ENCODE results near the gene PYGM.
A peak's percentile ranks its signal among the peaks of the same experiment; 100 is the strongest.

Gene PYGM

DNA sequence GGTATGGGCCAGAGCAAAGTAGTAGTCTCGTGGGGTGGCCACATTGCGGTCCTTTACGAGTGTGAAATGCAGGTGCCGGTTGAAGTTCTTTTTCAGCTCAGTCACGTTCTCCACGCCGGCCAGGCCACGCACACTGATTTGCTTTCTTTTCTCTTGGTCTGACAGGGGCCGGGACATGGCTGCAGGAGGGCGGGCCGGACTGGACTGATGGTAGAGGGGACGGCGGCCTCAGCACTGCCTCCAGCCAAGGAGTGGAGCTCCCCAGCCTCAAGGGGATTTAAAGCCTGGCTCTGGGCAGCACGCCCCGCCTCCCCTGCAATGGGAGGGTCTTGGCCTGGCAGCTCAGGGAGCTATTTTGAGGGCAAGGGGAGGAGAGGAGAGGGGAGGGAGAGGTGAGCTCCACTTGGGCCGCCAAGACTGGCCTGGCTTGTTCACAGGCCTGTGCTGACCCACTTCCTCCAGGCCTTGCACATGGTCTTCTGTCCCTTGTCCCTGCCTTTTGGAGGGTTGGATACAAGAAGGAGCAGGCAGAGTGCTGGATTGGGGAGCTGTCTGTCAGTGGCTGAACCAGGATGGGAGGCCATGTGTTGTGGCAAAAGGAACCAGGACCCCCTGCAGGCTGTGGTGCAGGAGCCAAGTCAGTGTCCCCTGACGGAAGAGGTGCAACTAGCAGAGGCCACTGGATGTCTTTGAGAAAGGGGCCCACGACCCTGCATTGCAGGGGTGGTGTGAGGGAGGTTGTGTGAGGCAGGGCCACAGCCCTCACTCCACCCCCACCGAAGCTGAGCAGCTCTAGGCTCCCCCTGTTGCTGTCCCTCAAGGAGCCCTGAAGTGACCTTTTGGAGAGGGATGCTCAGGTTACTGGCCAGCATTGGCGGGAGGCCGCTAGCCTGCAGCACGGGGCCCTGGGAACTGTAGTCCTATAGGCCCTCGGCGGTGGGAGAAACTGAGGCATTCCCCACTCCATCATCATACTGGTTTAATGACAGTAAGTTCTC is at the start of gene PYGM:
Gene PYGM (minus strand): TSS at position 253 of the 998 bp plus-strand sequence. CDS start 76 bp downstream, at position 177.
- DNase-seq: no peak

GRCh38 chr11:64805481-64805880 is 45.7 kb upstream of the PYGM start:
- no peak for DNase-seq

- no peak for DNase-seq
Observed at GRCh38 chr11:64804346-64805210, 44.8 kb upstream of the PYGM start.

- DNase-seq: peak; percentile 17
Observed at GRCh38 chr11:64803846-64804345, 44.1 kb upstream of the PYGM start.

DNA sequence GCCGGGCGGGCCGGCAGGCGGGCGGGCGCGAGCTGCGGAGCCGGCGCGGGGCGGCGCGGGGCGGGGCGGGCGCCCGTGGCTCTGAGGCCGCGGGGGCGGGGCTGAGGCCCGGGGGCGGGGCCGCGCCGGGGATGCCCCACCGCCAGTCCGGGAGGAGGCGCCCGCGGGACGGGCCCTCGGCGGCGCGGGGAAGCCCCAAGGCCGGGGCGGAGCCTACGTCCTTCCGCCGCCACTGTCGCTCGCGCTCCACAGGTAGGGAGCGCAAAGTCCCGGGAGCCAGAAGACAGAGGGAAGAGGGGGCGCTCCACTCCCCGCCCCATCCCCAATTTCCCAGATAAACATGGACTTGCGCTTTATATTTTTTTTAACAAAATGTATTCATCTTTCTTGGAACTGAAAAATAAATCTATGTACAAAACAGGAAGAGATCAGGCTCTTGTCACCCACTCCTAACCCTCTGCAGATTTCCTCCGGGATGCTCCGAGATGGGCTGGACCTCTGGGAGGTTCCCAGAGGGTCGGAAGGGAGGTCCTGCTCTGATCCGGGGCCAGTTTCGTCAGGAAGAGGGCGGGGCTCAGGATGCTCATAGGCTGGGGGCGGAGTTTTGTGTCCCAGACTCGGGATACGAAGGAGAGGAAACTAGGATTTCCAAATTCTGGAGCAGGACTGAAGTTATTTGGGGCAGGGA is 43.5 kb upstream of the PYGM start, which contains the start of gene MAP4K2:
Gene MAP4K2 (minus strand): TSS at position 57 of the 688 bp plus-strand sequence. CDS start 65 bp downstream, outside the sequence.
- DNase-seq: peak; percentile 92

- DNase-seq: peak; percentile 62
Observed at GRCh38 chr11:64802370-64803157, 42.8 kb upstream of the PYGM start.

DNA sequence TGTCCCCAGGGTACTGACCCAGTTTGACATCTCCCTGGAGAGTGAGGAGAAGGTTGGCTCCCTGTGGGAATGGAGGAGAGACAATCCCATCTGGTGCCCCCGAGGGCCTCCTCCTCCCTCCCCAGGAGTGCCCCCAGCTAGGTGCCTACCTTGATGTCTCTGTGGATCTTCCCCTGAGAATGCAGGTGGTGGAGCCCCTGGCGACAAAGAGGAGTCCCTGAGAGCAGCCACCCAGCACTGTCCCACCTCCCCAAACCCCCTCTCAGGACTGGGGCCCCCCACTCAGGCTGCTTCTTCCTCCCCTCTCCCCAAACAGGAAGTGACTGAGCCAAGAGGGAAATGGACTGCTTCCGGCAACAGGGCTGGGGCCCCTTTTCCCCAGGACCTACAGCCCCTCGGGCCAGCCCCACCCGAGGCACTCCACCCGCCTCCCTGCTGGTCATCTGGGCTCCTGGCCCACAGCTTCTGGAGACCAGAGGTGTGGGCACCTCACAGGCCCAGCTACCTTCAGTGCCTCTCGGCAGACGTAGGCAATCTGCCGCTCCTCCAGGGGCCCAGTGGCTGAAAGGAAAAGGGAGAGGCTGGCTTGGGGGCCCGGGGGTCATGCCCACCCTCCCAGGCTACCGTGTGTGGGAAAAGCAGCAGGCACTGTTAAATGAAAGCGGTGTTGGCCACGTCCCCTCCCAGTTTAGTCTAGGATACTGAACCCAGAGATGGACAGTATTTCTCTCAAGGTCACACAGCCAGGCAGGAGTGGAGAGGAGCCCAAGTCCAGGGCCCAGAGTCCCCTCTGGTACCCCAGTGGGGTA is 42.0 kb upstream of the PYGM start:
- DNase-seq: peak; percentile 23

- no peak for DNase-seq
Observed at GRCh38 chr11:64801158-64801464, 41.3 kb upstream of the PYGM start.

GRCh38 chr11:64800303-64801157 is 40.8 kb upstream of the PYGM start:
- no peak for DNase-seq

DNA sequence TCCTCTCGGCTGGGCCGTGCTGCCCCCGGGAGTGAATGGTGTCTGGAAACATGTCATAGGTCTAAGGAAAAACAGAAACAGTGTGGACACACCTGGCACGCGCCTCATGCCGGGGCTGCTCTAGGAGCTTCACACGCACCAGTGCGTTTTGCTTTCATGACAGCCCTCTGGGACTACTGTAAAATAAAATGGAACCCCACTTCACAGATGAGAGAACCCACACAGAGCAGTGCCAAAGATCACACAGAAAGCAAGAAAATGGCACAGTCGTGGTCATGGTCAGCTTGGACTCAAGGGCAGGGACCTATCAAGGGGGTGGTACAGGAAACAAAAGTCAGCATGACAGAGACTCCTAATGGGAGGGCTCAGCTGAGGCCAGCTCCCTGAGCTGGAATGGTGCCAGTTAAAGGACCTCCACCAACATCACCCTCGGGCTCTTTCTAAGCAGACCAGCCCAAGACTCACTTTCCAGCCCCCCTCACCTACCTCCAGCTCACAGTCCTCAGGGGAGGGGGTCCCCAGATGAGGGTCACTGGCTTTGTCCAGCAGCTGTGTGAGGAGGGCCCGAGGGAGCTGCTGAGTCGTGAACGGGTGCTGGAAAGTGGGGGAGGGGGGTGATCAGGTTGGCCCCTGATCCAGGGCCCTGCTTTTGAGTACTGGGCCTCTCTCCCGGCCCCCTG is 40.0 kb upstream of the PYGM start:
- DNase-seq: no peak

- DNase-seq: no peak
Observed at GRCh38 chr11:64799256-64799622, 39.5 kb upstream of the PYGM start.

DNA sequence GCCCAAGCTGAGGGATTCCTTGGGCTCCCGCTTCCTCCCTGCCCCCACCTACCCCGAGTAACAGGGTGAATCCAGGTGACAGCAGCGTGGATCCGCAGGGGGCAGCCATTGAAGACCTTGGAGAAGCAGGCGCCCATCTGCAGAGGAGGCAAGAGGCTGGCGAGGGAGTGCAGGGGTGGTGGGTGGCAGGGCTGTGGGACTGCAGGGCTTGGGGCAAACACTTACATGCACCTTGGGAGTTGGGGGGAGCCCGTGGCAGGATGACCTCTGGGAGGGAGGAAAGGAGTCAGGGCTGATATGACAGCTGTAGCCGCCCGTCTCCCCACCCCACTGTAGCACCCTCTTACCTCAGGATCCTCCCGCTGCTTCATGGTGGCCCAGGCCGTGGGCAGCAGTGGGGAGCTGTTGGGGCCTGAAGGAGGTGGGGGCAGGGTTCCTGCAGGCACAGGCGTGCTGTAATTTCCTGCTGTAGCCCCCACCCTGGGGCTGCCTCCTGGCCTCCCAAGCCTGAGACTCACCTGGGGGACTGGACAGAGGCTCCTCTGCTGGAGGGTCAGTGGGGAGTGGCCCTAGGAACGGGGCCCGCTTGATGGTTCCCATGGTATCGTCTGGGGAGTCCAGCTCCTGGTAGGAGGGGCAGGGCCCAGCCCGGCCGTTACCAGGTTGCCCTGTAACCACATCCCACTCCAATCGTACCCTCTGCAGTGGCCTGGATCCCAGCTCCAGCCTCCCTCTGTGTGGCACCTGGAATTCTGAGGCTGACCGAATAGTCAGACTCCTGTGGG is 37.2 kb upstream of the PYGM start:
- no peak for DNase-seq

DNA sequence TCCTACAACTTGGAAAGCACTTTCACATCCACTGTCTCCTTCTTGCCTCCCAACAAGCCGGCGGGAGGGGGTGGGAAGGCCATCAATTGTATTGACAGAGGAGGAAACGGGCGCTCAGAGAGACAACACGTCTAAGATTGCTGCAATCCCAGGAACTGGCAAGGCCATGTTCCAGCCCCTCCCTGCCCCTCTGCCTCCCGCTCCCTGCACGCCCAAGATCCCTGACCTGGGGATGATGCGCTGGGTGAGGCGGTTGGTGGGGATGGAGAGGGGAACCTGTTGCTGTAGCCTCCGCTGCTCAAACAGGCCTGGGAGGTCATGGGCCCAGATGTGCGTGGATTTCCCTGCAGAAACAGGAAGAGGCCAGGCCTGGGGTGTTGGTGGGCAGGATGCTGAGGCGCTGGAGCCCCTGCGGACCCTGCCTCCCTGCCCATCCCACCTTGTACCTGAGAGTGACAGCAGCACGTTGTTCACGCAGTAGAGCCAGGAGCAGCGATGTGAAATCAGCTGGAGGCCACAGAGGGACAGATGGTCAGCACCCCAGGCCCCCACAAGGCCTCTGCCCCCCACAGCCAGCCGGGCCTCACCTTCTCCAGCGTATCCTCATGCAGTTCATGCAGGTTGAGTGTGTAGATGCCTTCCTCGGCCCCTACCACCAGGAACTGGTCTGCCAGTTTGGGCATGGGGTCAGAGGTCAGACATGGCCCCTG is 36.4 kb upstream of the PYGM start:
- no peak for DNase-seq

- no peak for DNase-seq
Observed at GRCh38 chr11:64794526-64794925, 34.8 kb upstream of the PYGM start.

DNA sequence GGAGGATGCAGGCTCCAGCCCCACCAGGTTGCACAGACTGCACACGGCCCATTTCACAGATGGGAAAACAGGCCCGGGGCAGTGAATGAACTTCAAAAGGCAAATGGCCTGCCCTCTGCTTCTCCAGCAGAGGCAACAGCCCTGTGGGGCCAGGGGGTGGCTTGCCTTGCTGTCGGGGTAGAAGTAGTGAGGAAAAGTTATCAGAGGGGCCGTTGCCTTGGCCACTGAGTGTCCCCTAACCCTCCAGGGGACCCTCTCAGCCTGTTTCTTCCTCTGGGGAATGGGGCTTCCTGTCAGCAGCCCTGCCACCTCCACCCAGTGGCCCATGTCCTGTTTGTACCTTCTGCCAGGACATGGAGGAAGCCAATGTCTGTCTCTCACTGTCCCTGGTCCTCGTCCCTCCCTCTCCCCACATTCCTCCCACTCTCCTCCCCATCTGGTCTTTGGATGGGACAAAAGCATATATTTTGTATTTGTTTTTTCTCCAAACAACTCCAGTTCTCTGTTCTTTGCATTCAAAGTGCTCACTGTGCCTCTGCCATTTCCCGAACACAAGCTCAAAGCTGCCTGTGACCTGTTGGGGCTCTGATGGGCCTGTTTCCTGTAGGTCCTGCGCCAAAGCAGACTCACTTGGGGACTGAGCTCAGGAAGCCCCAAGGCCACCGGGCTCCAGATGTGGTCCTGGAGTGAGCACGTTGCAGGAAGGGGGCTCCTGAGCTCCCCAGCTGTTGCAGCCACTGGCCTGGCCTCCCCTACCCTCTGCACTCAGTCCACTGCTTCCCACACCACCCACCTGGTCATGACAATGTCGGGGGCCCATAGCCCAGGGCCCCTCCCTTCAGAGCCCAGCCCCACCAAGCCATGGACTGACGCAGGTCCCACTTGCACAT is 33.7 kb upstream of the PYGM start:
- DNase-seq: no peak

- no peak for DNase-seq
Observed at GRCh38 chr11:64792482-64792881, 32.7 kb upstream of the PYGM start.

- no peak for DNase-seq
Observed at GRCh38 chr11:64791781-64792291, 32.1 kb upstream of the PYGM start.

Data from CD4-positive, alpha-beta T cell treated with Interleukin-17A for 4 hours (primary cell).